HG02763 (cell line): Measurements from ENCODE around the gene CDK9.
A peak's percentile ranks its signal among the peaks of the same experiment; 100 is the strongest.
"Not testable (repeated sequence)": the region's sequence is repeated elsewhere in the genome, so short reads cannot be mapped to it uniquely, and the experiment has no call there.

Experiments
- ATAC-seq: cut with Tn5 transposase; IDR thresholded peaks from one replicate; pipeline ENCODE4 v1.9.1; 2021; ENCODE audit warnings: mild to moderate bottlenecking, moderate library complexity; ENCODE audit not compliant: unreplicated experiment

Gene CDK9

GRCh38 chr9:127779136-127779981, 6.5 kb upstream of the CDK9 start:
- ATAC-seq, result peak; percentile 40

GRCh38 chr9:127780126-127780885, 5.5 kb upstream of the CDK9 start:
- ATAC-seq, result no peak

- not testable (repeated sequence) for ATAC-seq
Observed at GRCh38 chr9:127780909-127781308, 4.9 kb upstream of the CDK9 start.

GRCh38 chr9:127781806-127782205, 4.0 kb upstream of the CDK9 start:
- ATAC-seq, result no peak

- no peak for ATAC-seq
Observed at GRCh38 chr9:127783111-127784008, 2.5 kb upstream of the CDK9 start.

- ATAC-seq, result peak; percentile 46
Observed at GRCh38 chr9:127785023-127785932, 556 bp upstream of the CDK9 start.

- ATAC-seq, result no peak
Observed at GRCh38 chr9:127786773-127787104, 905 bp downstream of the CDK9 start.

GRCh38 chr9:127788337-127789011, 2.6 kb downstream of the CDK9 start:
- no peak for ATAC-seq

- no peak for ATAC-seq
Observed at GRCh38 chr9:127789179-127789578, 3.3 kb downstream of the CDK9 start.

- no peak for ATAC-seq
Observed at GRCh38 chr9:127790094-127790855, 4.4 kb downstream of the CDK9 start.

GRCh38 chr9:127791085-127791484, 5.3 kb downstream of the CDK9 start:
- ATAC-seq, result no peak

- ATAC-seq, result no peak
Observed at GRCh38 chr9:127792417-127793031, 6.7 kb downstream of the CDK9 start.

GRCh38 chr9:127793093-127793708, 7.4 kb downstream of the CDK9 start:
- ATAC-seq, result no peak

GRCh38 chr9:127794001-127794791, 8.4 kb downstream of the CDK9 start:
- ATAC-seq, result no peak

- ATAC-seq, result no peak
Observed at GRCh38 chr9:127796225-127796813, 10.5 kb downstream of the CDK9 start.

- ATAC-seq, result no peak
Observed at GRCh38 chr9:127796852-127797370, 11.1 kb downstream of the CDK9 start.
